Stimulated activated CD8-positive, alpha-beta memory T cell treated with anti-CD3 and anti-CD28 coated beads, Interleukin-4, amount 100 ng/mL, for 4 hours (primary cell): ENCODE results near the gene ME2.
"Not testable (repeated sequence)": the region's sequence is repeated elsewhere in the genome, so short reads cannot be mapped to it uniquely, and the experiment has no call there.

ENCODE experiments used
- DNase-seq, 2 donors: peaks; one replicate each; pipeline ENCODE4 v3.0.0-alpha.2; 2020; ENCODE audit warnings: low read depth in 2 of 2, low spot score in 1 of 2

The ME2 gene

DNA sequence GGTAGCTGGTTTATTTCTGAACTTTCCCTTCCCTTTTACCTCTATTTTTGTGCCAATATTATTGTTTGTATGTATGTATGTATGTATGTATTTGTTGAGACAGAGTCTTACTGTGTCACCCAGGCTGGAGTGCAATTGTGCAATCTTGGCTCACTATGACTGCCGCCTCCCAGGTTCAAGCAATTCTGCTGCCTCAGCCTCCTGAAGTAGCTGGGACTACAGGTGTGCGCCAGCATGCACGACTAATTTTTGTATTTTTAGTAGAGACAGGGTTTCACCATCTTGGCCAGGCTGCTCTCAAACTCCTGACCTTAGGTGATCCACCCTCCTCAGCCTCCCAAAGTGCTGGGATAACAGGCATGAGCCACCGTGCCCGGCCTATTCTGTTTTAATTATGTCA lies 93.5 kb downstream of the ME2 start:
- not testable (repeated sequence) for DNase-seq

DNA sequence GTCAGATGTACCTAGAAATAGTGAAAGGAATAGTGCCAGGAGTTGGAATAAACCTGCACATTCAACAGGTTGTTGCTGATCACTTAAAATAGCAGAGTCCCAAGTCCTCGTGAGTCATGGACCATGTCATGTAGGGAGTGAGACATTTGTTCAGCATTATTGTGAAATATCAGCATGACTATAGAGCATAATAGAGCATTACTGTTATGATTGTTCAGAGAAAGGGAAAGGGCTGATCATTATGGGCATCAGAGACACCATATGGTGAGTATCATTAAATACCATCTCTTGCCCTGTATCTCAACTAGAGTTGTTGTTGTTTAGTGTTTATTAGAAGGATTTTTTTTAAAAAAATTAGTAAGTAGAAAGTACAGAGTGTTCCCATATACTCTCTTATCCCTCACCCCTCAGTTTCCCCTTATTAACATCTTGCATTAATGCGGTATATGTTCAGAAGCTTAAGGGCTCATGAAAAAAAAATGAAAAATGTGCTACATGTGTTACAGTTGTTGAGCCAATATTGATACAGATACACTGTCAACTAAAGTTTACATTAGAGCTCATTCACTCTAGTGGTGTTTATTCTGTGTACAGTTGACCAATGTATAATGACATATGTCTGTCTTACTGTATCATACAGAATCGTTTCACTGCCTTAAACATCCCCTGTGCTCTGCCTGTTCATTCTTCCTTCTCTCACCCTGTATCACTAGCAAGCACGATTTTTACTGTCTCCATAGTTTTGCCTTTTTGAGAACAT lies 94.6 kb downstream of the ME2 start:
- no peak for DNase-seq

DNA sequence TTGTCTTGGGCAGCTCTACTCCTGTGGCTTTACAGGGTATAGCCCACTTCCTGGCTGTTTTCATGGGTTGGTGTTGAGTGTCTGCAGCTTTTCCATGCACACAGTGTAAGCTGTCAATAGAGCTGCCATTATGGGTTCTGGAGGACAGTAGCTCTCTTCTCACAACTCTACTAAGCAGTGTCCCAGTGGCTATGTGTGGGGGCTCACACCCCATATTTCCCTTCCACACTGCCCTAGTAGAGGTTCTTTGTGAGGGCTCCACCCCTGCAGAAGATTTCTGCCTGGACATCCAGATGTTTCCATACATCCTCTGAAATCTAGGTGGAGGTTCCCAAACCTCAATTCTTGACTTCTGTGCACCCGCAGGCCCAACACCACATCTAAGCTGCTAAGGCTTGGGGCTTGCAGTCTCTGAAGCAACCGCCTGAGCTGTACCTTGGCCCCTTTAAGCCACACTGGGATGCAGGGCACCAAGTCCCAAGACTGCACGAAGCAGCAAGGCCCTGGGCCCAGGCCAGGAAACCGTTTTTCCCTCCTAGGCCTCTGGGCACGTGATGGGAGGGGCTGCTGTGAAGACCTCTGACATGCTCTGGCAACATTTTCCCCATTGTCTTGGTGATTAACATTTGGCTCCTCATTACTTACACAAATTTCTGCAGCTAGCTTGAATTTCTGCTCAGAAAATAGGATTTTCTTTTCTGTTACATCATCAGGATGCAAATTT lies 98.3 kb downstream of the ME2 start:
- DNase-seq = no peak

DNA sequence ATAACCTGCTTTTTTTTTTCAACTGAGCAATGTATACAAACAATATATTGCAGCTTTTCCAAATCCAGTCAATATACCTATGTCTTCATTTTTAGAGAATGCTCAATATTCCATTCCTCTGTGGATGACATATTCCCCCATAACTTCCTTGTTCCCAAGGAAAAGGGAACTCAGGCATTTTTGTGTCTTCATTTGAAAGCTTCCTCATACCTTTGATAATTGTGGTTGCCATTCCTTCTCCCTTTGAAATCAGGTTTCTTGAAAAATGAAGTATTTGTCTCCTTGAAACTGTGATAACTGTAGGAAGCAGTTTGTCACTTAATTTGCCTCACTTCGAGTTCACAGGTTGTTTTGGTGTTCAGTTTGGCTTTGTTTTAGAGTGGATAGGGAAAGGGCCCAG lies 102.5 kb downstream of the ME2 start:
- no peak for DNase-seq

DNA sequence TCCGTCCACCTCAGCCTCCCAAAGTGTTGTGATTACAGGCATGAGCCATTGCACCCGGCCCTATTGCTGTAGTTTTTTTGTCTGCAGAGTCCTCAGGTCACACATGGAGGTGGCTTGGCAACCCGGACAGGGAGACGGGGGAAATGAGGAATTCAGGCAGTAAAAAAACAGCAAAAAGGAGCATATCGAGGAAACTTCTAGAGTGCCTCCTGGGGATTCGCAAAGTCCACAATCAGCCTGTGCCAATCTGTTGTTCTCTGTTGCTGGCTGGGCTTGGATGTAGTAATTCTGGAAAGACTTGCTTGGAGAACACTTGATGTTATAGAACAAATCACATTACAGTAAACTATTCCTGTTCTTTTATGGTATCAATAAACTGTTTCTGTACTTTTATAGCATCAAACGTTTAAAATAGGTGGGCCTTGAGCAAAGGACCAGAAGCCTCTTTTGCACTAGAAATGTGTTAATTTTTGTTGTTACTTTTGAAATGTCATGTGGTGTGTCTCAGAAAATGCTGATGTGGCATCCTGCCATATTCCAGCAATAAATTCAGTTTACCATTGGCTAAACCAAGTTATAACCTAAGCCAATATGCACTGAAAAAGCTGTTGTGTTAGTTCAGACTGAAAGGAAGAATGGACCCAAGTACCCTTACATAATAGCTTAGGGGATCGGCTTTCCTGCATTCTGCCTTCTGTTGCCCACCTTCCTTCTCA lies 103.3 kb downstream of the ME2 start:
- no peak for DNase-seq

DNA sequence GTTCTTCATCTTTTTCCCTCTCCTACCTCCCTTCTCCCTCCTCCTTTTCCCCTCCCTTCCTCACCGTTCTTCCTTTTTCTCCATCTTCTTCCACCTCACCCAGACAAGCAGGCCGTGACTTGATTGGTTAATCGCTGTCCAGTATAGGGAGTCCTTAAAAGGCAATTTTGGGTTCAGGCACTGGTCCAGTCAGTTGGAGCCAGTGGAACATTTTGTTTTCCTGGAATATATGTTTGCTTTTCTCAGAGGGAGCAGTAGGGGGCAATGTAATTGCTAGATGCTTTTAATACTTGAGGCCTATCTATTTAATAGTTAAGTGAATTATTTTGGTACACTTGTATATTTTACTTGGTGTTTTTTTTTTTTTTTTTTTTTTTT lies 103.9 kb downstream of the ME2 start:
- DNase-seq = no peak

DNA sequence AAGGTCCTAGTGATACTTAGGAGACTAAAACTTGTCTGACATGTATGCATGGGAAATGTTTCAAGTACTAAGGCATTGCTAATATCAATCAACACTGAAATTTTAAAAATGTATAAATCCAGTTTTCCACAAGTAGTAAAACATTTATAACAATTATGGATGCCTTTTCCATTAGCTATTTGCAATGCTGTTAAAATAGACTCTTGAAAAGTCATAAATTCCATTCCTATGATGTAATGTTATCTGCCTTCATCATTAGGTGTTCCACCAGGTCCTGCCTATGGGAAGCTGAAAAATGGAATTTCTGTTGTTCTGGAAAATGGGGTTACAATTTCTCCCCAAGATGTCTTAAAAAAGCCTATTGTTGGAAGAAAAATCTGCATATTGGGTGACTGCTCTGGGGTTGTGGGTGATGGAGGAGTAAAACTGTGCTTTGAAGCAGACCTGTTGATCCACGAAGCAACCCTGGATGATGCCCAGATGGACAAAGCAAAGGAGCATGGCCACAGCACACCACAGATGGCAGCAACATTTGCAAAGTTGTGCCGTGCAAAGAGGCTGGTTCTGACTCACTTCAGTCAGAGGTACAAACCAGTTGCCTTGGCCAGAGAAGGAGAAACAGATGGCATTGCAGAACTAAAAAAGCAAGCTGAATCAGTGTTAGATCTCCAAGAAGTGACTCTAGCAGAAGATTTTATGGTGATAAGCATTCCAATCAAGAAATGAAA lies 107.6 kb downstream of the ME2 start:
- DNase-seq = no peak

DNA sequence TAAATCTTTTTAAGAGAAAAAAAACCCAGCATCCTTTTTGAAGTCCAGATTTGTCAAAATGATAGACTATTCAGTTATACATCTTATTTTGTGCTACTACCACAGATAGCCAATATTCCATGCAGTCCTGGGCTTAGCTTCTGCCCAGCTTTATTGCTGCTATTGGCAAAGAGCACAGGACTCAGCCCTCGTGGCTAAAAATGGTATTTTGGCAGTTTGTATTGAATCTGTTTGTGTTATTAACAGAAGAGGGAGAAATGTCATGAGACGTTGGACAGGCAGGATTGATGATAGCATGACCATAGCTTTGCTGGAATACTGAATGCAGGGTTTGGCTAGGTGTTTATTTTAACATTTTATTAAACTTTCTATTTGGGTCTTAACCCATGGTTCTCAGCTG lies 108.3 kb downstream of the ME2 start:
- no peak for DNase-seq

DNA sequence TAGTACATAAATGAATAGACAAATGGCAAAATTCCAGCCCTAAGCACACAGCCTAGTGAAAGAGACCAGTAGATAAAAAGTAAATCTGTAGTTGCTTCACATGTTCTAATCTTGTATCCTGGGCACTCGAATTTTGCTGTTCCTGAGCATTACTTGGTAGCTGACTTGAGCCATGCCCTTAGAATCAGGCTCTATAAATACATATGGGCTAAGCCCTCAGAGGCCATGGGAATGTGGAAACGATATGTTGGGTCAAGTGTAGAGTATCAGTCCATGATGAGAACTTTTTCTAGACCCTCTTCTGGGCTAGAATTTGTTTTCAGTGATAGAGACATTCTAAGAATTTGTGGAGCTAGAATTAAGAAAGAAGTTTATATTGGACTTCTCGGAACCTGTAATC lies 110.8 kb downstream of the ME2 start:
- DNase-seq = no peak

DNA sequence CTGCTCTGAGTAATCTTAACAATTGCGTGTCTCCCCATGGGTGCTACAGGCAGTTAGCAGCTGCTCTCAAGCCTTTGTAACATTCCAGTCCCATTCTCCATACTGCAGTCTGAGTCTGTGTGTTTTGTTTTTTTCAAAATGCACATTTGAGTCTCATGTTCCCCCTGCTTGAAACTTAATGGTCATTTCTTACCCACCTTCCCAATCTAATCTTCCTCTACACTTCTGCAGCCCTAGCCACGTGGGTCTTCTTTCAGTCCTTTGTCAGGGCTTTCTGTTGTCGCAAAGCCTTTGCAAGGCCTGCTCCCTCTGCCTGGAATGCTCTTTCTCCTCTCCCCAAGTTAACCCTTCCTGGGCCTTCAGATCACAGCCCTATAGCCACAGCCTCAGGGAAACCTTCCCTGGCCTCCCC lies 113.4 kb downstream of the ME2 start:
- no peak for DNase-seq

DNA sequence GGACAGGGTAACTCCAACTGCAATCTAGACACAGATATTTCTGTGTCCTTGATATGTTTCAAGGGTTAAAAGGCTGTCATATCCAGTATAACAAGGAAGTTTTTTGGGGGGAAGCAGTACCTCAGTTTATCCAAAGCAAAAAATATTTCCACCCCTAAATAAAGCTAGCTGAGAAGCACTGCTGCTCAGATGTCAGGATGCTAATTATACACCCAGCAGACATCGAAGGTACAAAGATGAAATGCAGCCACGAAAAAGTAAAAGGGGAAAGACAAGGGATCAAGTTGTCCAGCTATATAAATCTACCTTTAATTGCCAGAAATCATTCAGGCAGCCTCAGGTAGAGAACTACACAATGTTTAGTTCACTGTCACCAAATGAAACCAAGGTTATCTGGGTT lies 115.1 kb downstream of the ME2 start:
- DNase-seq = no peak

DNA sequence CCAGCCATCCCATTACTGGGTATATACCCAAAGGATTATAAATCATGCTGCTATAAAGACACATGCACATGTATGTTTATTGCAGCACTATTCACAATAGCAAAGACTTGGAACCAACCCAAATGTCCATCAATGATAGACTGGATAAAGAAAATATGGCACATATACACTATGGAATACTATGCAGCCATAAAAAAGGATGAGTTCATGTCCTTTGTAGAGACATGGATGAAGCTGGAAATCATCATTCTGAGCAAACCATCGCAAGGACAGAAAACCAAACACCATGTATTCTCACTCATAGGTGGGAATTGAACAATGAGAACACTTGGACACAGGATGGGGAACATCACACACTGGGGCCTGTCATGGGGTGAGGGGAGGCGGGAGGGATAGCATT lies 124.3 kb downstream of the ME2 start:
- DNase-seq = not testable (repeated sequence)
